Mammary epithelial cell (primary cell): ENCODE results near the gene WRAP73.

Experiments used
- EZH2 ChIP-seq: IDR thresholded peaks from 2 replicates; pipeline ENCODE4 v1.6.1; 2012; ENCODE audit warnings: low read length, inconsistent platforms, borderline replicate concordance
- TF ChIP-seq, protein P1 (sequence below), 2 donors: IDR thresholded peaks in 1 of 2; conservative IDR thresholded peaks in 1 of 2; 2 replicates each; pipeline ENCODE4 v1.5.1; 2011 to 2012; ENCODE audit warnings: inconsistent platforms in 2 of 2, low read length in 2 of 2, mild to moderate bottlenecking in 2 of 2, control low read depth in 1 of 2, low read depth in 1 of 2; ENCODE audit not compliant: insufficient read depth in 1 of 2; ENCODE audit errors: extremely low read depth in 1 of 2

DNA sequence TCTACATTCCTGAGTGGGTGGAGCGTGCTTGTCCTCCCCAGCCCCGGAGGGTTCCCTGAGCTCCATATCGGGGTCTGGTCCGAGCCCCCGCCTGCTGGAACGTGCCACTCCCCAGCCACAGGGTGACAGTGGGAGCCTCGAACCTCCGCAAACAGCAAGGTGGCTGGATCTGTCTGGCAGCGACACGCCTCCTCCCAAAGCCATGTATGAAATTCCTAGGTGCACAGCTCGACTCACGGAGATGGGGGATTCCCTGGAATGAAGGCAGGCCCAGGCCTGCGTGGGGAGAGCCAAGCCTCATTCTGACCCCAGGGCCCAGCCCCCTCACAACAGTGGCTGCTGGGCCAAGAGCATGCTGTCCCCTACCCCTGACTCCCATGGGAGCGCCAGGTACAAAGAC lies 35.3 kb upstream of the WRAP73 start:
- TF ChIP-seq, protein P1, sequence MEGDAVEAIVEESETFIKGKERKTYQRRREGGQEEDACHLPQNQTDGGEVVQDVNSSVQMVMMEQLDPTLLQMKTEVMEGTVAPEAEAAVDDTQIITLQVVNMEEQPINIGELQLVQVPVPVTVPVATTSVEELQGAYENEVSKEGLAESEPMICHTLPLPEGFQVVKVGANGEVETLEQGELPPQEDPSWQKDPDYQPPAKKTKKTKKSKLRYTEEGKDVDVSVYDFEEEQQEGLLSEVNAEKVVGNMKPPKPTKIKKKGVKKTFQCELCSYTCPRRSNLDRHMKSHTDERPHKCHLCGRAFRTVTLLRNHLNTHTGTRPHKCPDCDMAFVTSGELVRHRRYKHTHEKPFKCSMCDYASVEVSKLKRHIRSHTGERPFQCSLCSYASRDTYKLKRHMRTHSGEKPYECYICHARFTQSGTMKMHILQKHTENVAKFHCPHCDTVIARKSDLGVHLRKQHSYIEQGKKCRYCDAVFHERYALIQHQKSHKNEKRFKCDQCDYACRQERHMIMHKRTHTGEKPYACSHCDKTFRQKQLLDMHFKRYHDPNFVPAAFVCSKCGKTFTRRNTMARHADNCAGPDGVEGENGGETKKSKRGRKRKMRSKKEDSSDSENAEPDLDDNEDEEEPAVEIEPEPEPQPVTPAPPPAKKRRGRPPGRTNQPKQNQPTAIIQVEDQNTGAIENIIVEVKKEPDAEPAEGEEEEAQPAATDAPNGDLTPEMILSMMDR (conservative IDR thresholded peaks at IDR 0.05 in 1 of 2, IDR thresholded peaks at IDR 0.05 in 1 of 2; ENCODE audit: extremely low read depth in 1 of 2, insufficient read depth in 1 of 2, low read depth in 1 of 2, low read length in 2 of 2): no peak
- no peak for TF ChIP-seq EZH2
